ENCODE measurements around the gene SLC50A1. TPM values are rescaled to one million over a fixed set of nuclear protein-coding genes. Genes with fewer than 3 reads are reported as not detected.

The SLC50A1 gene
- total and polyA plus RNA-seq, 7 donors = 6.7 to 16.2 (median 8.1) TPM

GRCh38 chr1:155168456-155169210 is 33.0 kb downstream of the SLC50A1 start:
- 77 to 86% (median 79%) methylated on average over 10 of the region's 10 CpGs for WGBS, 3 donors
- TF ChIP-seq CTCF (IDR thresholded peaks at IDR 0.05) = no peak
- Histone ChIP-seq H3K4me1 (peaks cover 16% of the 10 kb centered on the region), H3K36me3 (ENCODE audit: insufficient read depth in 1 of 2, low read depth in 1 of 2) (peaks cover 0 to 27% of the 10 kb centered on the region in 2 donors), H3K9me3 (no peaks in the 10 kb centered on the region), H3K27me3 (ENCODE audit: insufficient read depth in 3 of 3, low read length in 2 of 3) (peaks cover 0 to 7% (median 0%) of the 10 kb centered on the region in 3 donors), H3K4me3 (no peak overlapping the region), H3K27ac (no peak overlapping the region)
- intact Hi-C loops (cut with DNase I) = loop anchor here (1.0 to 5.0 kb wide), 3 partner anchors 41 to 77 kb away; partner anchors contain the start of gene EFNA1 (in 1 of the 2)
- ATAC-seq = no peak
- DNase-seq = no peak

- intact Hi-C loops (cut with DNase I) = loop anchor here (2.0 to 5.0 kb wide), 2 partner anchors 42 to 77 kb away; partner anchors contain the start of gene EFNA1 (in 1 of the 2)
- no peak overlapping the region for H3K4me3 ChIP-seq
- H3K27me3 ChIP-seq (ENCODE audit: insufficient read depth in 3 of 3, low read length in 2 of 3) = peaks cover 0 to 13% (median 5%) of the 10 kb centered on the region in 3 donors
- TF ChIP-seq CTCF (IDR thresholded peaks at IDR 0.05) = no peak
- WGBS, 3 donors = 45 to 69% (median 51%) methylated on average over 5 of the region's 5 CpGs
- no peaks in the 10 kb centered on the region for H3K9me3 ChIP-seq
- DNase-seq = no peak
- ATAC-seq = no peak
- peaks cover 16% of the 10 kb centered on the region for H3K4me1 ChIP-seq
- peaks cover 0 to 27% of the 10 kb centered on the region in 2 donors for H3K36me3 ChIP-seq (ENCODE audit: insufficient read depth in 1 of 2, low read depth in 1 of 2)
- no peak overlapping the region for H3K27ac ChIP-seq
These were observed 33.9 kb downstream of the SLC50A1 start for GRCh38 chr1:155169541-155169940.

- H3K4me1 ChIP-seq = peaks cover 16% of the 10 kb centered on the region
- no peak overlapping the region for H3K4me3 ChIP-seq
- H3K9me3 ChIP-seq = no peaks in the 10 kb centered on the region
- ATAC-seq (no peak), DNase-seq (no peak)
- peaks cover 0 to 27% of the 10 kb centered on the region in 2 donors for H3K36me3 ChIP-seq (ENCODE audit: insufficient read depth in 1 of 2, low read depth in 1 of 2)
- H3K27me3 ChIP-seq (ENCODE audit: insufficient read depth in 3 of 3, low read length in 2 of 3) = peaks cover 0 to 19% (median 10%) of the 10 kb centered on the region in 3 donors
- 86 to 100% (median 94%) methylated on average over 1 to 2 of the region's 2 CpGs for WGBS, 3 donors
- no peak for TF ChIP-seq CTCF (IDR thresholded peaks at IDR 0.05)
- H3K27ac ChIP-seq = no peak overlapping the region
- intact Hi-C loops (cut with DNase I) = no loop called here
These were observed 34.6 kb downstream of the SLC50A1 start for GRCh38 chr1:155170101-155170785.

- Histone ChIP-seq H3K27ac (no peak overlapping the region), H3K4me1 (peaks cover 14% of the 10 kb centered on the region), H3K4me3 (no peak overlapping the region), H3K27me3 (ENCODE audit: insufficient read depth in 3 of 3, low read length in 2 of 3) (peaks cover 0 to 19% (median 10%) of the 10 kb centered on the region in 3 donors), H3K9me3 (no peaks in the 10 kb centered on the region), H3K36me3 (ENCODE audit: insufficient read depth in 1 of 2, low read depth in 1 of 2) (peaks cover 0 to 27% of the 10 kb centered on the region in 2 donors)
- intact Hi-C loops (cut with DNase I) = no loop called here
- no peak for ATAC-seq
- no peak for DNase-seq
- TF ChIP-seq CTCF (IDR thresholded peaks at IDR 0.05) = no peak
- WGBS, 3 donors = 86 to 93% (median 91%) methylated on average over 7 of the region's 7 CpGs
These were observed 35.2 kb downstream of the SLC50A1 start for GRCh38 chr1:155170806-155171205.
